GM23338 (cell line): ENCODE results near the gene RPS6KA5. TPM values are rescaled to one million over a fixed set of nuclear protein-coding genes. Genes with fewer than 3 reads are reported as not detected.

Experiments
- ATAC-seq: fragments of 200-7000 bp; cut with Tn5 transposase; 3 replicates; pipeline ENCODE4 v1.9.1; 2020
- DNase-seq: peaks from one replicate; pipeline ENCODE4 v3.0.0-alpha.2; 2015; ENCODE audit warnings: low spot score
- H2AFZ ChIP-seq: fragments of 200-600 bp; sonication (generic); 2 replicates; pipeline ENCODE4 v1.8.0; 2016; ENCODE audit warnings: antibody characterized with exemption, mild to moderate bottlenecking, moderate library complexity
- H3F3A ChIP-seq: fragments of 200-600 bp; sonication (generic); replicated peaks from 2 replicates; pipeline ENCODE4 v1.8.0; 2017; ENCODE audit warnings: antibody characterized with exemption, mixed run types, low read depth
- H3K27ac ChIP-seq: fragments of 200-600 bp; sonication (generic); 2 replicates; pipeline ENCODE4 v1.6.1; 2016; ENCODE audit warnings: low read depth
- H3K27me3 ChIP-seq: fragments of 200-600 bp; sonication (generic); 2 replicates; pipeline ENCODE4 v1.8.0; 2016; ENCODE audit warnings: mild to moderate bottlenecking, mixed run types, moderate library complexity; ENCODE audit not compliant: insufficient read depth
- H3K36me3 ChIP-seq: fragments of 200-600 bp; sonication (generic); 2 replicates; pipeline ENCODE4 v1.8.0; 2016; ENCODE audit warnings: mild to moderate bottlenecking; ENCODE audit not compliant: insufficient read depth
- H3K4me1 ChIP-seq: fragments of 200-600 bp; sonication (generic); 2 replicates; pipeline ENCODE4 v1.8.0; 2016; ENCODE audit warnings: mild to moderate bottlenecking, moderate library complexity; ENCODE audit not compliant: insufficient read depth
- H3K4me2 ChIP-seq: fragments of 200-600 bp; sonication (generic); 2 replicates; pipeline ENCODE4 v1.7.1; 2017; ENCODE audit warnings: mixed run types
- H3K4me3 ChIP-seq: fragments of 200-600 bp; sonication (generic); 2 replicates; pipeline ENCODE4 v1.6.1; 2016; ENCODE audit warnings: mixed run types
- H3K79me2 ChIP-seq: fragments of 200-600 bp; sonication (generic); replicated peaks from 2 replicates; pipeline ENCODE4 v1.8.0; 2017; ENCODE audit warnings: mild to moderate bottlenecking; ENCODE audit not compliant: insufficient read depth
- H3K9me2 ChIP-seq: fragments of 200-600 bp; sonication (generic); 2 replicates; pipeline ENCODE4 v1.8.0; 2017; ENCODE audit not compliant: insufficient read depth
- H4K20me1 ChIP-seq: fragments of 200-600 bp; sonication (generic); replicated peaks from 2 replicates; pipeline ENCODE4 v1.8.0; 2017; ENCODE audit warnings: mild to moderate bottlenecking; ENCODE audit not compliant: insufficient read depth
- H3K27ac Mint-ChIP-seq: 2 replicates; pipeline ENCODE4 v1.8.0; 2020; ENCODE audit warnings: inconsistent platforms, mild to moderate bottlenecking, moderate library complexity, mixed read lengths
- H3K27me3 Mint-ChIP-seq: 3 replicates; pipeline ENCODE4 v1.8.0; 2022; ENCODE audit warnings: low read depth, mild to moderate bottlenecking, moderate library complexity, mixed read lengths, inconsistent platforms; ENCODE audit not compliant: insufficient read depth, poor library complexity
- H3K36me3 Mint-ChIP-seq: 3 replicates; pipeline ENCODE4 v1.8.0; 2021; ENCODE audit warnings: low read depth, mild to moderate bottlenecking, inconsistent platforms, moderate library complexity, mixed read lengths
- H3K4me1 Mint-ChIP-seq: 3 replicates; pipeline ENCODE4 v1.8.0; 2020; ENCODE audit warnings: mild to moderate bottlenecking, inconsistent platforms, mixed read lengths
- H3K4me3 Mint-ChIP-seq: 3 replicates; pipeline ENCODE4 v1.8.0; 2021; ENCODE audit warnings: moderate library complexity, mild to moderate bottlenecking, inconsistent platforms, mixed read lengths
- H3K9me3 Mint-ChIP-seq: 3 replicates; pipeline ENCODE4 v1.8.0; 2020; ENCODE audit warnings: moderate library complexity, mild to moderate bottlenecking, inconsistent platforms, mixed read lengths
- CREB1 ChIP-seq: fragments of 250-450 bp; sonication (Bioruptor Pico); IDR thresholded peaks from 2 replicates; pipeline ENCODE4 v1.5.0; 2020; ENCODE audit warnings: low read depth, mild to moderate bottlenecking, moderate library complexity
- EZH2 ChIP-seq: fragments of 200-600 bp; sonication (generic); IDR thresholded peaks from one replicate; pipeline ENCODE4 v1.8.0; 2017; ENCODE audit warnings: antibody characterized with exemption, mild to moderate bottlenecking, low read depth; ENCODE audit not compliant: unreplicated experiment
- EZH2phosphoT487 ChIP-seq: fragments of 200-600 bp; sonication (generic); IDR thresholded peaks from one replicate; pipeline ENCODE4 v1.8.1; 2018; ENCODE audit warnings: antibody characterized with exemption; ENCODE audit not compliant: unreplicated experiment
- JUNB ChIP-seq: IDR thresholded peaks from one replicate; pipeline ENCODE4 v1.6.1; 2016; ENCODE audit warnings: antibody characterized with exemption; ENCODE audit not compliant: unreplicated experiment
- NANOG ChIP-seq: IDR thresholded peaks from 2 replicates; pipeline ENCODE4 v1.6.1; 2016; ENCODE audit warnings: antibody characterized with exemption, borderline replicate concordance
- POLR2AphosphoS5 ChIP-seq: IDR thresholded peaks from 2 replicates; pipeline ENCODE4 v1.6.1; 2016; ENCODE audit warnings: antibody characterized with exemption, low read depth
- STAT1 ChIP-seq: IDR thresholded peaks from one replicate; pipeline ENCODE4 v1.6.1; 2016; ENCODE audit warnings: antibody characterized with exemption; ENCODE audit not compliant: unreplicated experiment
- ZNF114 ChIP-seq: fragments of 250-450 bp; sonication (Bioruptor Pico); IDR thresholded peaks from 2 replicates; pipeline ENCODE4 v1.5.0; 2020; ENCODE audit warnings: mild to moderate bottlenecking, moderate library complexity
- ZNF331 ChIP-seq: fragments of 250-450 bp; sonication (Bioruptor Pico); IDR thresholded peaks from 2 replicates; pipeline ENCODE4 v1.5.0; 2020; ENCODE audit warnings: low read depth, mild to moderate bottlenecking, moderate library complexity
- ZNF462 ChIP-seq: fragments of 250-450 bp; sonication (Bioruptor Pico); IDR thresholded peaks from 2 replicates; pipeline ENCODE4 v1.5.0; 2020; ENCODE audit warnings: mild to moderate bottlenecking, moderate library complexity
- polyA plus RNA-seq: library from polyadenylated mRNA; unstranded; fragments of >200 nt; fragmentation: Nextera tagmentation; extraction: Ambion mirVana; gene quantifications from 2 replicates; pipeline ENCODE4 v1.2.1, GENCODE V29; 2016
- total RNA-seq: library from RNA; depleted of rRNA; stranded (reverse); fragments of >200 nt; shearing (Covaris generic); gene quantifications from 2 replicates; pipeline ENCODE4 v1.2.3, GENCODE V29; 2014
- TF ChIP-seq, protein P1 (sequence below), 2 experiments: fragments of 200-600 bp in 1 of 2; sonication (generic) in 1 of 2; conservative IDR thresholded peaks; 2 replicates each; pipeline versions ENCODE4 v1.5.1 to v1.6.1; 2016 to 2017; ENCODE audit warnings: antibody characterized with exemption in 2 of 2, low read depth in 2 of 2, mild to moderate bottlenecking in 2 of 2, moderate library complexity in 1 of 2
- TF ChIP-seq, protein P2 (sequence below): IDR thresholded peaks from 2 replicates; pipeline ENCODE4 v1.6.1; 2016; ENCODE audit warnings: antibody characterized with exemption
- TF ChIP-seq, protein P3 (sequence below): IDR thresholded peaks from one replicate; pipeline ENCODE4 v1.6.1; 2018; ENCODE audit warnings: antibody characterized with exemption; ENCODE audit not compliant: unreplicated experiment

RPS6KA5 gene
- total and polyA plus RNA-seq, 2 experiments from 2014 or later, result 2.1 to 2.4 TPM

- no peak overlapping the region for H3K4me3 ChIP-seq
- H3K4me2 ChIP-seq, result no peak overlapping the region
- ATAC-seq, result no peak
- Mint-ChIP-seq H3K27ac (no peak overlapping the region), H3K4me1 (no peaks in the 10 kb centered on the region), H3K4me3 (no peak overlapping the region), H3K27me3 (no peaks in the 10 kb centered on the region), H3K9me3 (no peaks in the 10 kb centered on the region), H3K36me3 (no peaks in the 10 kb centered on the region)
- TF ChIP-seq ZNF331 (CRISPR knock-in tag) (no peak), POLR2AphosphoS5 (no peak), NANOG (no peak), ZNF462 (no peak), EZH2phosphoT487 (no peak), EZH2 (no peak), STAT1 (no peak), CREB1 (CRISPR knock-in tag) (no peak), JUNB (no peak), ZNF114 (no peak)
- TF ChIP-seq, protein P1, sequence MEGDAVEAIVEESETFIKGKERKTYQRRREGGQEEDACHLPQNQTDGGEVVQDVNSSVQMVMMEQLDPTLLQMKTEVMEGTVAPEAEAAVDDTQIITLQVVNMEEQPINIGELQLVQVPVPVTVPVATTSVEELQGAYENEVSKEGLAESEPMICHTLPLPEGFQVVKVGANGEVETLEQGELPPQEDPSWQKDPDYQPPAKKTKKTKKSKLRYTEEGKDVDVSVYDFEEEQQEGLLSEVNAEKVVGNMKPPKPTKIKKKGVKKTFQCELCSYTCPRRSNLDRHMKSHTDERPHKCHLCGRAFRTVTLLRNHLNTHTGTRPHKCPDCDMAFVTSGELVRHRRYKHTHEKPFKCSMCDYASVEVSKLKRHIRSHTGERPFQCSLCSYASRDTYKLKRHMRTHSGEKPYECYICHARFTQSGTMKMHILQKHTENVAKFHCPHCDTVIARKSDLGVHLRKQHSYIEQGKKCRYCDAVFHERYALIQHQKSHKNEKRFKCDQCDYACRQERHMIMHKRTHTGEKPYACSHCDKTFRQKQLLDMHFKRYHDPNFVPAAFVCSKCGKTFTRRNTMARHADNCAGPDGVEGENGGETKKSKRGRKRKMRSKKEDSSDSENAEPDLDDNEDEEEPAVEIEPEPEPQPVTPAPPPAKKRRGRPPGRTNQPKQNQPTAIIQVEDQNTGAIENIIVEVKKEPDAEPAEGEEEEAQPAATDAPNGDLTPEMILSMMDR (conservative IDR thresholded peaks at IDR 0.05; ENCODE audit: low read depth in 2 of 2), result no peak
- TF ChIP-seq, protein P2, sequence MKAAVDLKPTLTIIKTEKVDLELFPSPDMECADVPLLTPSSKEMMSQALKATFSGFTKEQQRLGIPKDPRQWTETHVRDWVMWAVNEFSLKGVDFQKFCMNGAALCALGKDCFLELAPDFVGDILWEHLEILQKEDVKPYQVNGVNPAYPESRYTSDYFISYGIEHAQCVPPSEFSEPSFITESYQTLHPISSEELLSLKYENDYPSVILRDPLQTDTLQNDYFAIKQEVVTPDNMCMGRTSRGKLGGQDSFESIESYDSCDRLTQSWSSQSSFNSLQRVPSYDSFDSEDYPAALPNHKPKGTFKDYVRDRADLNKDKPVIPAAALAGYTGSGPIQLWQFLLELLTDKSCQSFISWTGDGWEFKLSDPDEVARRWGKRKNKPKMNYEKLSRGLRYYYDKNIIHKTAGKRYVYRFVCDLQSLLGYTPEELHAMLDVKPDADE, result no peak
- TF ChIP-seq, protein P3, sequence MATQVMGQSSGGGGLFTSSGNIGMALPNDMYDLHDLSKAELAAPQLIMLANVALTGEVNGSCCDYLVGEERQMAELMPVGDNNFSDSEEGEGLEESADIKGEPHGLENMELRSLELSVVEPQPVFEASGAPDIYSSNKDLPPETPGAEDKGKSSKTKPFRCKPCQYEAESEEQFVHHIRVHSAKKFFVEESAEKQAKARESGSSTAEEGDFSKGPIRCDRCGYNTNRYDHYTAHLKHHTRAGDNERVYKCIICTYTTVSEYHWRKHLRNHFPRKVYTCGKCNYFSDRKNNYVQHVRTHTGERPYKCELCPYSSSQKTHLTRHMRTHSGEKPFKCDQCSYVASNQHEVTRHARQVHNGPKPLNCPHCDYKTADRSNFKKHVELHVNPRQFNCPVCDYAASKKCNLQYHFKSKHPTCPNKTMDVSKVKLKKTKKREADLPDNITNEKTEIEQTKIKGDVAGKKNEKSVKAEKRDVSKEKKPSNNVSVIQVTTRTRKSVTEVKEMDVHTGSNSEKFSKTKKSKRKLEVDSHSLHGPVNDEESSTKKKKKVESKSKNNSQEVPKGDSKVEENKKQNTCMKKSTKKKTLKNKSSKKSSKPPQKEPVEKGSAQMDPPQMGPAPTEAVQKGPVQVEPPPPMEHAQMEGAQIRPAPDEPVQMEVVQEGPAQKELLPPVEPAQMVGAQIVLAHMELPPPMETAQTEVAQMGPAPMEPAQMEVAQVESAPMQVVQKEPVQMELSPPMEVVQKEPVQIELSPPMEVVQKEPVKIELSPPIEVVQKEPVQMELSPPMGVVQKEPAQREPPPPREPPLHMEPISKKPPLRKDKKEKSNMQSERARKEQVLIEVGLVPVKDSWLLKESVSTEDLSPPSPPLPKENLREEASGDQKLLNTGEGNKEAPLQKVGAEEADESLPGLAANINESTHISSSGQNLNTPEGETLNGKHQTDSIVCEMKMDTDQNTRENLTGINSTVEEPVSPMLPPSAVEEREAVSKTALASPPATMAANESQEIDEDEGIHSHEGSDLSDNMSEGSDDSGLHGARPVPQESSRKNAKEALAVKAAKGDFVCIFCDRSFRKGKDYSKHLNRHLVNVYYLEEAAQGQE, result no peak
- H2AFZ ChIP-seq, result no peak overlapping the region
- no peaks in the 10 kb centered on the region for H4K20me1 ChIP-seq
- H3K4me1 ChIP-seq, result 0 out of 2 replicates have a peak, but pooled peaks cover 3% of the 10 kb centered on the region
- H3K9me2 ChIP-seq, result no peaks in the 10 kb centered on the region
- no peaks in the 10 kb centered on the region for H3F3A ChIP-seq
- H3K79me2 ChIP-seq, result no peaks in the 10 kb centered on the region
- no peak overlapping the region for H3K27ac ChIP-seq
- DNase-seq, result no peak
- H3K27me3 ChIP-seq, result no peaks in the 10 kb centered on the region
- no peaks in the 10 kb centered on the region for H3K36me3 ChIP-seq
Measured at GRCh38 chr14:91065266-91065665, 4.8 kb upstream of the RPS6KA5 start.
